GM12801 (cell line): ENCODE data around the gene RHBG.

ENCODE experiments used
- TF ChIP-seq, protein P1 (sequence below): IDR thresholded peaks from one replicate; pipeline ENCODE4 v1.5.1; 2011; ENCODE audit warnings: control low read depth; ENCODE audit not compliant: insufficient read length; ENCODE audit errors: extremely low read depth

The RHBG gene

DNA sequence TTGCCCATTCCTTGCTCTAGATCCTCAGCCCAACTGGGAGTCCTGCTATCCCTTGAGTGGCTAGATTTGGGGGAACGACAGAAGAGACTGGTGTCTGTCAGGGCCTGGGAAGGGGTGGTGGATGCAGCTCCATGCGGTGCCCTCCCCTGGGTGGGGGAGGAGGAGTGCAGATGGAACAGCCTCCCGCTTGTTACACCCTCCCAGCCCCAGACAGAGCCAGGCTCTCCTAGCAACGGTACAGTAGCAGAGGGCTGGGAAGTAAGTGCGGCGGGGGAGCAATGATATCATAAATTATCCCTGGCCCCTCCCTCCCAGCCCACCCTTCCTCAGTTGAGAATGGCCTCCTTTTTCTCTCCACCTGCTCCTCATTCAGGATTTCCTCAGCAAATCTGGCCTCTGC, 37.2 kb downstream of the RHBG start:
- TF ChIP-seq, protein P1, sequence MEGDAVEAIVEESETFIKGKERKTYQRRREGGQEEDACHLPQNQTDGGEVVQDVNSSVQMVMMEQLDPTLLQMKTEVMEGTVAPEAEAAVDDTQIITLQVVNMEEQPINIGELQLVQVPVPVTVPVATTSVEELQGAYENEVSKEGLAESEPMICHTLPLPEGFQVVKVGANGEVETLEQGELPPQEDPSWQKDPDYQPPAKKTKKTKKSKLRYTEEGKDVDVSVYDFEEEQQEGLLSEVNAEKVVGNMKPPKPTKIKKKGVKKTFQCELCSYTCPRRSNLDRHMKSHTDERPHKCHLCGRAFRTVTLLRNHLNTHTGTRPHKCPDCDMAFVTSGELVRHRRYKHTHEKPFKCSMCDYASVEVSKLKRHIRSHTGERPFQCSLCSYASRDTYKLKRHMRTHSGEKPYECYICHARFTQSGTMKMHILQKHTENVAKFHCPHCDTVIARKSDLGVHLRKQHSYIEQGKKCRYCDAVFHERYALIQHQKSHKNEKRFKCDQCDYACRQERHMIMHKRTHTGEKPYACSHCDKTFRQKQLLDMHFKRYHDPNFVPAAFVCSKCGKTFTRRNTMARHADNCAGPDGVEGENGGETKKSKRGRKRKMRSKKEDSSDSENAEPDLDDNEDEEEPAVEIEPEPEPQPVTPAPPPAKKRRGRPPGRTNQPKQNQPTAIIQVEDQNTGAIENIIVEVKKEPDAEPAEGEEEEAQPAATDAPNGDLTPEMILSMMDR, result no peak

DNA sequence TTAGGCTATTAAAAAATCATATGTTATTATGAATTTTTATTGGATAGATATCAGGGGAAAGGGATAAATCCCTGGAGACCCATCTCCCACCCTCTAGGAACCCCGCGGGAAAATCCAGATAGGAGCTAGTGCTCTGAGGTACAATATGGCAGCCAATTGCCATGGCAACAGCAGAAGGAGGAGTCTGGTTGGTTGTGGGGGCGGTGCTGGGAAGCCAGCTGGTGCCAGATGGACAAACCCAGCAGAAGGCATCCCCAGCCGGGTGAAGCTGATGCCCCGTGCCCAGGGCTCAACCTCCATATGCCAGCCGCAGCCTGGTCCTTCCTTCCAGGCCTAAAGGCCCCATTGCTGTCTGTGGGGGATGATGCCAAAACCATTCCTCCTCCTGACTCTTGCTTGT, 38.3 kb downstream of the RHBG start:
- TF ChIP-seq, protein P1, result no peak

DNA sequence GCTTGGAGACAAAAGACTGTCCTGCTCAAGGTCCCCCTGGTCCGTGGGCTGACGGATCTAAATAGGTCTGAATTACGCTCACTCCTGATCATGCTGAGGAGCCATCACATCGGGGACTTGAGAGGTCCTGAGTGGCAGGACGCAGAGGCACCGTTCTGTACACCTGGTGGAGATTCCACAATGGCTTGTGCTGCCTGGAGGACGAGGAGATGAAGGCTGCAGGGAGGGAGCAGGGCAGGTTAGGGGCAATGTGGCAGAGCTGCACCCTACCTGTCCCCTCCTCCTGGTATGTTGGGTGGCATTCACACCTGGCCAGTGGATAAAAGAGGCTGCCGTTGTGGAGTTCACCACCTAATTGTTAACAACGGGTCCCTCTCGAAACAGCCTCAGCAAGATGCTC, 38.7 kb downstream of the RHBG start:
- TF ChIP-seq, protein P1, result no peak

DNA sequence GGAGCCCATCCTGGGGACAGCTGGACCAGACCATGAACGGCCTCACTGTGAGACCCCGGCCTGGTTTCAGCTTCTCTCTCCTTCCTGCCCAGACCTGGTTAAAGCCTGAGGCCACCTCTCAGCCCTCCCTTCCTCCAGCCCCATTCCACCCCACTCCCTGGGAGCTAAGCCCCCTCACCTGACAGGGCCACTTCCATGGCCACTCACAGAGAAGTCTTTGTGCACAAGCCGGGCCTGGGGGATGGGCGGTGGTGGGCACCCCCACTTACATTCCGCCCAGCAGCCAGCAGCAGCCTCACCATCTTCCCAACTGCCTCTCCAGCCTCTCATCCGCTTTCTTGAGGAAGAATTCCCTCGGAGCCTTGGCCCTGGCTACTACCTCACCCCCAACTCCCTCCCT, 40.4 kb downstream of the RHBG start:
- TF ChIP-seq, protein P1, result no peak

DNA sequence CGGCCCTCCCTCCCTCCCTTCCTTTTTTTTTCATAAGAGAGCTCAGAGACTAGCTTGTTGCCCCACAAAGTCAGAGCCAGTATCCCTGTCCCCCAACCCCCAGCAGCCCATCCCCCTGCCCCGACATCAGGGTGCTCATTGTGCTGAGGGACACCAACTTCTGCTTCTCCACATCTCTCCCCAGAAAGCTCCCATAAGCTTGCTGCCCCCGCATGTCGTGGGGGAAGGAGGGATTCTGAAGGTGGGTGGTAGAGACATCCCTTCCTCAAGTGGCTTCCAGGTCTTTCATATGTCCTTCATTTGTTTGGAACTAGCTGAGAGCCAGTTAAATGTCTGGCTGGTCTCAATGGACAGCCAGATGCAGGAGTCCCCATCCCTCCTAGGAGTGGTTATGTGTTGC, 41.2 kb downstream of the RHBG start:
- TF ChIP-seq, protein P1, result no peak

DNA sequence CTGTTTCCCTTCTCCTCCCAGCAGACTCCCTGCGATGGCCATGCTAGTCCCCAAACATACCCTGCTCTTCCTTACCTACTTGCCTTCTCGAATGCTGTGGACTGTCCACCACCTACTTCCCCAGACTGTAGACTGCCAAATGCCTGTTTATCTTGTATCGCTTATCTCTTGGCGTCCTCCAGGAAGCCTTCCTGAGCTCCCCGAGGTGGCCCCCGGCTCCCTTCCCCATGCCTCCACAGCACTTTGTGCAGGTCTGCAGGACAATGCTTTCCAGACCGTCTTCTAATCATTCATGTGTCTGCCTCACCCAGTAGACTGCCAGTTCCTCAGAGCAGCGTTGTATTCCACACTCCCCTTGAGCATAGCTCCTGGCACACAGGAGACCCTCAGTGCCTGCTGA, 41.7 kb downstream of the RHBG start:
- TF ChIP-seq, protein P1, result no peak

DNA sequence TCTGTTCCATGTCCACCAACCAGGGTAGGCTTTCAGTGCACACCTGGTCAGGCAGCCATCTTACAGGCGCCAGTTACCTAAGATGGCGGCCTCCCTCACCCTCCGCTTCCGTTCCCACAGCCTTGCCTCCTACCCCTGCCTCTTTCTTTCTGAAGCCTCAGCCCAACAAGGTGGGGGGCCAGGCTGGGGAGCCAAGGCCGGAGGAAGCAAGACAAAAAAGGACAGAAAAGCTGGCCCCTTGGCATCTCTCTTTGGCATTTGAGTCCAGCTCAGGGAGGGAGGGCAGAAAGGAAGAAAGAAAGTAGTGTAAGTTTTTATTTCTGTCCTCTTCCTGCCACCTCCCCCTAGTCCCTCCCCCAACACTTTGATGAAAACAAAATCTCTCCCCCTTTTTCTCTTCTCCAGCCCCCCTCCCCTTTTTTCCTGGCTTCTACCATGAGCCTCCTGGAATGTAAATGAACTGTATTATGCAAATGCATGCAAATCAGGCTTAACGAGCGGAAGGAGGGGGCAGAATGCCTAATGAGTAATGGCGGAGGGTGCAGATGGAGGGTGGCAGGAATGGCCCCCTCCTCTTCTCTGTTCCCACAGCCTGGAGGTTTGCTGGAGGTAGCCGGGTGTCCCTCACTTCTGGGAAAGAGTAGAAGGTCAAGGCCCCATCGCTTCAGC, 43.8 kb downstream of the RHBG start:
- TF ChIP-seq, protein P1, result no peak
